K562 (cell line): ENCODE results near the gene MGST1. TPM values are rescaled to one million over a fixed set of nuclear protein-coding genes. Genes with fewer than 3 reads are reported as not detected.

Experiments
- ATAC-seq: fragments of 200-7000 bp; cut with Tn5 transposase; 3 replicates; pipeline ENCODE4 v1.9.1; 2020; ENCODE audit warnings: moderate library complexity
- BruUV-seq: library from RNA; stranded (reverse); fragments of 400-500 nt; replicated peaks from 2 replicates; lab custom pipeline; 2021; lab: Mats Ljungman, UMichigan
- CTCF ChIA-PET: fragments of 300-600 bp; formaldehyde crosslinking; extraction: SDS; loops from one replicate; lab custom pipeline; 2021; ENCODE audit warnings: low intra/inter-chr PET ratio; lab: Yijun Ruan, JAX
- POLR2A ChIA-PET: fragments of 300-600, 350-650 bp; sonication (Branson Sonifier 250); formaldehyde crosslinking; extraction: SDS; loops from one replicate; lab custom pipeline; 2021; ENCODE audit warnings: antibody characterized with exemption, inconsistent platforms; lab: Yijun Ruan, JAX
- DNase-seq, 4 experiments: peaks; one replicate each; pipeline versions ENCODE4 v3.0.0 to v3.0.0-alpha.2; 2011 to 2018; ENCODE audit warnings: low spot score in 3 of 4, mixed read lengths in 3 of 4; ENCODE audit errors: extremely low read depth in 1 of 4
- FAIRE-seq: peaks from 2 replicates; lab custom pipeline; 2011; peaks lifted over from hg19 to GRCh38; lab: Jason Lieb, UNC
- H2AFZ ChIP-seq: 2 replicates; pipeline ENCODE4 v1.6.0; 2011; ENCODE audit warnings: low read depth, low read length, control low read depth, inconsistent platforms
- H3K27ac ChIP-seq: fragments of 200-600 bp; 3 replicates; pipeline ENCODE4 v1.8.0; 2011; ENCODE audit warnings: low read depth, mild to moderate bottlenecking, control low read depth, inconsistent platforms, low read length, moderate library complexity, mixed read lengths; ENCODE audit errors: extremely low read depth
- H3K27me3 ChIP-seq, 2 experiments: fragments of 300-600 bp in 1 of 2; 2 replicates in 1 of 2; 3 replicates in 1 of 2; pipeline versions ENCODE4 v1.6.0 to v1.8.0; 2011; ENCODE audit warnings: inconsistent platforms in 2 of 2, low read length in 2 of 2, mild to moderate bottlenecking in 1 of 2, mixed read lengths in 1 of 2, moderate library complexity in 1 of 2; ENCODE audit not compliant: control insufficient read depth in 2 of 2, insufficient read depth in 2 of 2
- H3K36me3 ChIP-seq: fragments of 300-600 bp; 3 replicates; pipeline ENCODE4 v1.8.0; 2011; ENCODE audit warnings: mild to moderate bottlenecking, low read length, inconsistent platforms; ENCODE audit not compliant: control insufficient read depth, insufficient read depth
- H3K4me1 ChIP-seq, 2 experiments: fragments of 200-600 bp in 1 of 2; replicated peaks in 1 of 2; 2 replicates in 1 of 2; 3 replicates in 1 of 2; pipeline versions ENCODE4 v1.5.1 to v1.8.0; 2011; ENCODE audit warnings: inconsistent platforms in 2 of 2, low read length in 2 of 2, mild to moderate bottlenecking in 1 of 2, mixed read lengths in 1 of 2, moderate library complexity in 1 of 2; ENCODE audit not compliant: control insufficient read depth in 2 of 2, insufficient read depth in 2 of 2
- H3K4me2 ChIP-seq: 2 replicates; pipeline ENCODE4 v1.6.1; 2011; ENCODE audit warnings: low read length, control low read depth, inconsistent platforms, mixed read lengths; ENCODE audit not compliant: insufficient read depth
- H3K4me3 ChIP-seq: fragments of 200-600 bp; sonication (generic), shearing (Covaris generic); 2 replicates; pipeline ENCODE4 v1.5.1; 2016; ENCODE audit warnings: control low read depth, inconsistent platforms
- H3K79me2 ChIP-seq: fragments of 200-600 bp; 3 replicates; pipeline ENCODE4 v1.8.0; 2011; ENCODE audit warnings: low read length, inconsistent platforms; ENCODE audit not compliant: control insufficient read depth, insufficient read depth
- H3K9ac ChIP-seq, 2 experiments: 2 replicates each; pipeline versions ENCODE4 v1.6.0 to v1.6.1; 2011; ENCODE audit warnings: low read depth in 2 of 2, low read length in 2 of 2, control low read depth in 1 of 2, inconsistent platforms in 1 of 2, mild to moderate bottlenecking in 1 of 2, mixed read lengths in 1 of 2; ENCODE audit not compliant: insufficient read depth in 1 of 2
- H3K9me1 ChIP-seq: one replicate; pipeline ENCODE4 v1.6.0; 2011; ENCODE audit warnings: inconsistent platforms, mild to moderate bottlenecking, low read length, moderate library complexity; ENCODE audit not compliant: control insufficient read depth, insufficient read depth
- H3K9me3 ChIP-seq: replicated peaks from 2 replicates; pipeline ENCODE4 v1.5.1; 2011; ENCODE audit warnings: low read depth, low read length, inconsistent platforms; ENCODE audit not compliant: control insufficient read depth, insufficient read depth
- H4K20me1 ChIP-seq: replicated peaks from 2 replicates; pipeline ENCODE4 v1.6.1; 2011; ENCODE audit warnings: low read length, inconsistent platforms, mixed read lengths; ENCODE audit not compliant: control insufficient read depth, insufficient read depth
- GTF2E2 ChIP-seq: fragments of 200-800 bp; sonication (Bioruptor generic); IDR thresholded peaks from 2 replicates; pipeline ENCODE4 v1.6.1; 2016; ENCODE audit warnings: missing genetic modification characterization, missing compliant biosample characterization
- HDAC6 ChIP-seq: IDR thresholded peaks from 2 replicates; pipeline ENCODE4 v1.6.1; 2012; ENCODE audit warnings: low read depth, mild to moderate bottlenecking, control low read depth, inconsistent platforms, low read length, moderate library complexity
- HES1 ChIP-seq: fragments of 450-650 bp; IDR thresholded peaks from 2 replicates; pipeline ENCODE4 v1.6.1; 2016; ENCODE audit warnings: low read depth, mild to moderate bottlenecking, moderate library complexity
- MCM2 ChIP-seq: fragments of 450-650 bp; IDR thresholded peaks from 2 replicates; pipeline ENCODE4 v1.6.1; 2017; ENCODE audit warnings: low read depth, mild to moderate bottlenecking
- POLR2AphosphoS5 ChIP-seq: IDR thresholded peaks from 2 replicates; pipeline ENCODE4 v1.6.1; 2011; ENCODE audit warnings: mild to moderate bottlenecking, low read depth, low read length, moderate library complexity; ENCODE audit not compliant: control insufficient read depth, insufficient read depth
- USF2 ChIP-seq: sonication (generic); formaldehyde crosslinking; IDR thresholded peaks from 2 replicates; pipeline ENCODE4 v1.5.0; 2020; ENCODE audit warnings: missing genetic modification reagents
- ZNF274 ChIP-seq: IDR thresholded peaks from 2 replicates; pipeline ENCODE4 v1.6.1; 2011; ENCODE audit warnings: low read depth, mild to moderate bottlenecking, low read length, moderate library complexity, borderline replicate concordance
- ZNF586 ChIP-seq: fragments of 450-650 bp; formaldehyde crosslinking; conservative IDR thresholded peaks from 2 replicates; pipeline ENCODE4 v1.4.0; 2020; ENCODE audit warnings: mild to moderate bottlenecking, moderate library complexity
- ZNF655 ChIP-seq: fragments of 250-450 bp; sonication (Bioruptor Pico); IDR thresholded peaks from 2 replicates; pipeline ENCODE4 v1.5.0; 2021
- ZNF75A ChIP-seq: fragments of 450-650 bp; formaldehyde crosslinking; IDR thresholded peaks from 2 replicates; pipeline ENCODE4 v1.4.0; 2020; ENCODE audit warnings: mild to moderate bottlenecking
- WGBS: fragments of 100-300 bp; shearing (Covaris generic); methylation state at CpG from one replicate; pipeline ENCODE4 v1.1.6; 2016; ENCODE audit warnings: low coverage, mixed read lengths; ENCODE audit not compliant: insufficient coverage; ENCODE audit errors: missing lambda C conversion rate; 5-methylcytosine and 5-hydroxymethylcytosine counted together
- in situ Hi-C: fragments of 300-500 bp; cut with MboI; formaldehyde crosslinking; loops from 4 replicates; pipeline ENCODE4 v1.15.0; 2018; ENCODE audit warnings: inconsistent platforms, mixed read lengths
- intact Hi-C: fragments of 100-400 bp; cut with micrococcal nuclease; formaldehyde crosslinking; loops from 2 replicates; pipeline ENCODE4 v1.14.2; 2022
- polyA plus RNA-seq, 8 experiments: library from polyadenylated mRNA; depleted of rRNA in 4 of 8; stranded (reverse) in 5 of 8; unstranded in 3 of 8; fragments of >200 nt; fragmentation: Nextera tagmentation in 2 of 8; fragmentation: Illumina TruSeq in 1 of 8; extraction: Ambion mirVana in 2 of 8; extraction: Trizol in 1 of 8; gene quantifications; 2 replicates each; pipeline versions ENCODE4 v1.2.1 to v1.2.3, GENCODE V29; 2011 to 2014; ENCODE audit warnings: inconsistent platforms in 1 of 8, missing spikeins in 1 of 8
- total RNA-seq, 7 experiments: library from RNA; depleted of rRNA in 6 of 7; stranded (reverse); fragments of >200 nt in 6 of 7; fragmentation: Illumina TruSeq in 2 of 7; extraction: Trizol in 2 of 7; gene quantifications; 2 replicates each; pipeline versions ENCODE4 v1.2.1 to v1.2.3, GENCODE V29; 2011 to 2021; ENCODE audit warnings: low replicate concordance in 1 of 7

The MGST1 gene
- total and polyA plus RNA-seq, 9 of the 15 experiments (the other 6 are each of a cell fraction or from before 2014, with no cell fraction given) = 12.1 to 190 (median 73.3) TPM

- POLR2A ChIA-PET = interaction anchor here (1.1 kb wide), 1 partner anchor 14 kb away, joined by 3 read pairs; no protein-coding TSS in a partner anchor
- TF ChIP-seq MCM2 (no peak), HES1 (no peak), ZNF655 (CRISPR knock-in tag) (no peak), ZNF75A (no peak), ZNF274 (no peak), HDAC6 (no peak), USF2 (CRISPR knock-in tag) (no peak), ZNF586 (CRISPR knock-in tag) (no peak), POLR2AphosphoS5 (no peak), GTF2E2 (no peak)
- no peaks in the 10 kb centered on the region for H3K9me1 ChIP-seq
- DNase-seq (no peak), FAIRE-seq (no peak), ATAC-seq (no peak)
- no peaks in the 10 kb centered on the region for H3K4me1 ChIP-seq
- no peak overlapping the region for H3K4me2 ChIP-seq
- no peak overlapping the region for H3K9ac ChIP-seq
- no peaks in the 10 kb centered on the region for H3K36me3 ChIP-seq
- no peak overlapping the region for H2AFZ ChIP-seq
- CTCF ChIA-PET = interaction anchor here (0.6 kb wide), 1 partner anchor 427 kb away, joined by 3 read pairs; no protein-coding TSS in a partner anchor
- no peaks in the 10 kb centered on the region for H3K9me3 ChIP-seq
- WGBS = 6% methylated on average over 4 of the region's 4 CpGs
- no peak overlapping the region for H3K27ac ChIP-seq
- BruUV-seq = no TSS peak
- H3K27me3 ChIP-seq = no peaks in the 10 kb centered on the region
- no peaks in the 10 kb centered on the region for H4K20me1 ChIP-seq
- H3K79me2 ChIP-seq = no peaks in the 10 kb centered on the region
- in situ Hi-C loops (no loop called here), intact Hi-C loops (no loop called here)
- H3K4me3 ChIP-seq = no peak overlapping the region
Observed at GRCh38 chr12:16330560-16330959, 16.9 kb upstream of the MGST1 start.
